Liver (tissue), 9 donors: ENCODE data around the gene CIDEB. TPM values are rescaled to one million over a fixed set of nuclear protein-coding genes. Genes with fewer than 3 reads are reported as not detected.

Experiments
- DNase-seq: peaks from one replicate; pipeline ENCODE4 v3.0.0-alpha.2; 2017; ENCODE audit warnings: low spot score
- H3K27ac ChIP-seq, 2 donors: one replicate each; pipeline ENCODE4 v1.7.0; 2013; ENCODE audit warnings: inconsistent platforms in 2 of 2, low read length in 2 of 2, control low read depth in 1 of 2, low read depth in 1 of 2, mild to moderate bottlenecking in 1 of 2
- H3K27me3 ChIP-seq, 4 donors: one replicate each; pipeline versions ENCODE4 v1.6.1 to v1.7.0; 2013; ENCODE audit warnings: low read length in 3 of 4, inconsistent platforms in 1 of 4, mild to moderate bottlenecking in 1 of 4, moderate library complexity in 1 of 4; ENCODE audit not compliant: control insufficient read depth in 4 of 4, insufficient read depth in 4 of 4
- H3K36me3 ChIP-seq, 4 donors: one replicate each; pipeline versions ENCODE4 v1.6.1 to v1.7.0; 2013; ENCODE audit warnings: low read length in 3 of 4, mild to moderate bottlenecking in 3 of 4, low read depth in 1 of 4, moderate library complexity in 1 of 4; ENCODE audit not compliant: control insufficient read depth in 4 of 4, insufficient read depth in 3 of 4
- H3K4me1 ChIP-seq, 4 donors: one replicate each; pipeline versions ENCODE4 v1.6.1 to v1.7.0; 2013; ENCODE audit warnings: low read length in 3 of 4, mild to moderate bottlenecking in 3 of 4, moderate library complexity in 1 of 4; ENCODE audit not compliant: control insufficient read depth in 4 of 4, insufficient read depth in 4 of 4
- H3K4me3 ChIP-seq, 3 donors: one replicate each; pipeline versions ENCODE4 v1.6.1 to v1.7.0; 2013; ENCODE audit warnings: low read length in 3 of 3, control low read depth in 1 of 3, low read depth in 1 of 3, mild to moderate bottlenecking in 1 of 3
- H3K9ac ChIP-seq, 2 donors: one replicate each; pipeline ENCODE4 v1.7.0; 2013; ENCODE audit warnings: low read length in 2 of 2, mild to moderate bottlenecking in 2 of 2, moderate library complexity in 2 of 2, control low read depth in 1 of 2, low read depth in 1 of 2
- H3K9me3 ChIP-seq, 4 donors: one replicate each; pipeline versions ENCODE4 v1.6.1 to v1.7.0; 2013; ENCODE audit warnings: low read length in 3 of 4; ENCODE audit not compliant: control insufficient read depth in 4 of 4
- ATF3 ChIP-seq: IDR thresholded peaks from 2 replicates; pipeline ENCODE4 v1.6.1; 2016; ENCODE audit warnings: antibody characterized with exemption
- CTCF ChIP-seq: fragments of 150-350 bp; IDR thresholded peaks from 2 replicates; pipeline ENCODE4 v1.5.1; 2017; ENCODE audit warnings: improper control_type of control experiment, low read depth, low read length; ENCODE audit not compliant: missing input control
- EGR1 ChIP-seq, 2 donors: IDR thresholded peaks; 2 replicates each; pipeline ENCODE4 v1.6.1; 2016 to 2018; ENCODE audit warnings: antibody characterized with exemption in 2 of 2, low read depth in 2 of 2
- FOXA1 ChIP-seq: IDR thresholded peaks from 2 replicates; pipeline ENCODE4 v1.6.1; 2016; ENCODE audit warnings: antibody characterized with exemption
- FOXA2 ChIP-seq: IDR thresholded peaks from 2 replicates; pipeline ENCODE4 v1.6.1; 2016; ENCODE audit warnings: antibody characterized with exemption
- GABPA ChIP-seq, 2 donors: IDR thresholded peaks in 1 of 2; conservative IDR thresholded peaks in 1 of 2; 2 replicates each; pipeline ENCODE4 v1.6.1; 2016; ENCODE audit warnings: antibody characterized with exemption in 2 of 2, mild to moderate bottlenecking in 1 of 2, moderate library complexity in 1 of 2
- HNF4G ChIP-seq: IDR thresholded peaks from 2 replicates; pipeline ENCODE4 v1.6.1; 2016; ENCODE audit warnings: antibody characterized with exemption
- NR2F2 ChIP-seq: IDR thresholded peaks from 2 replicates; pipeline ENCODE4 v1.6.1; 2016; ENCODE audit warnings: antibody characterized with exemption
- RAD21 ChIP-seq, 2 donors: IDR thresholded peaks; 2 replicates each; pipeline ENCODE4 v1.6.1; 2016; ENCODE audit warnings: antibody characterized with exemption in 2 of 2, mild to moderate bottlenecking in 2 of 2
- RXRA ChIP-seq, 2 donors: IDR thresholded peaks; 2 replicates each; pipeline ENCODE4 v1.6.1; 2017 to 2018; ENCODE audit warnings: antibody characterized with exemption in 2 of 2, mild to moderate bottlenecking in 1 of 2
- TAF1 ChIP-seq: conservative IDR thresholded peaks from 2 replicates; pipeline ENCODE4 v1.6.1; 2016; ENCODE audit warnings: antibody characterized with exemption, mild to moderate bottlenecking
- ZBTB33 ChIP-seq: IDR thresholded peaks from 2 replicates; pipeline ENCODE4 v1.6.1; 2016; ENCODE audit warnings: antibody characterized with exemption
- WGBS: extraction: QIAGEN DNeasy Blood & Tissue Kit; methylation state at CpG from one replicate; pipeline ENCODE4 v1.1.7; 2013; 5-methylcytosine and 5-hydroxymethylcytosine counted together
- polyA plus RNA-seq, 2 donors: library from polyadenylated mRNA; stranded (reverse) in 1 of 2; unstranded in 1 of 2; fragments of 200-250 nt in 1 of 2; fragments of >200 nt in 1 of 2; fragmentation: Nextera tagmentation in 1 of 2; extraction: Ambion mirVana in 1 of 2; gene quantifications; one replicate each; pipeline versions ENCODE4 v1.2.1 to v1.2.3, GENCODE V29; 2013 to 2015
- total RNA-seq, 2 donors: library from RNA; depleted of rRNA; stranded (reverse); fragments of >200 nt; gene quantifications; one replicate each; pipeline ENCODE4 v1.2.3, GENCODE V29; 2014
- donor health status: healthy.
- donor health status: healthy.
- donor health status: healthy.
- donor health status: healthy.
- donor health status: healthy.

The CIDEB gene
- total and polyA plus RNA-seq, 4 donors, result 32.1 to 312 (median 159) TPM

- no peak overlapping the region for H3K4me3 ChIP-seq
- H3K27me3 ChIP-seq, result no peaks in the 10 kb centered on the region
- DNase-seq, result no peak
- H3K4me1 ChIP-seq, result peaks cover 1 to 19% (median 7%) of the 10 kb centered on the region in 4 donors
- peaks cover 0 to 2% (median under 1%) of the 10 kb centered on the region in 4 donors for H3K36me3 ChIP-seq
- H3K9me3 ChIP-seq, result no peaks in the 10 kb centered on the region
- 85% methylated on average over 3 of the region's 3 CpGs for WGBS
- H3K27ac ChIP-seq, result no peak overlapping the region
- H3K9ac ChIP-seq, result no peak overlapping the region
- TF ChIP-seq ZBTB33 (no peak), NR2F2 (no peak), GABPA (IDR thresholded peaks at IDR 0.05 in 1 of 2, conservative IDR thresholded peaks at IDR 0.05 in 1 of 2) (no peak), FOXA2 (no peak)
Observed at GRCh38 chr14:24274101-24274543, 33.7 kb downstream of the CIDEB start.

- no peak for DNase-seq
- TF ChIP-seq RAD21 (IDR thresholded peaks at IDR 0.05) (peak in 1 of 2 donors; percentile 37), TAF1 (no peak), RXRA (IDR thresholded peaks at IDR 0.05) (peak; percentile 23 to 53), ATF3 (no peak), EGR1 (IDR thresholded peaks at IDR 0.05; ENCODE audit: low read depth in 2 of 2) (no peak), FOXA1 (no peak), CTCF (peak; percentile 8)
- H3K9ac ChIP-seq, result no peak overlapping the region
- H3K4me1 ChIP-seq, result peaks cover 1 to 19% (median 5%) of the 10 kb centered on the region in 4 donors
- H3K27me3 ChIP-seq, result no peaks in the 10 kb centered on the region
- H3K27ac ChIP-seq, result no peak overlapping the region
- 45% methylated on average over 3 of the region's 3 CpGs for WGBS
- H3K4me3 ChIP-seq, result no peak overlapping the region
- peaks cover 0 to 8% (median 2%) of the 10 kb centered on the region in 4 donors for H3K36me3 ChIP-seq
- no peaks in the 10 kb centered on the region for H3K9me3 ChIP-seq
Observed at GRCh38 chr14:24273422-24273998, 34.3 kb downstream of the CIDEB start.

GRCh38 chr14:24272467-24272866 is 35.3 kb downstream of the CIDEB start:
- Histone ChIP-seq H3K27ac (peak overlapping the region in 1 of 2 donors; percentile 96), H3K36me3 (peaks cover 0 to 16% (median 5%) of the 10 kb centered on the region in 4 donors), H3K4me1 (peaks cover 1 to 19% (median 5%) of the 10 kb centered on the region in 4 donors), H3K27me3 (no peaks in the 10 kb centered on the region), H3K9ac (no peak overlapping the region), H3K9me3 (no peaks in the 10 kb centered on the region), H3K4me3 (no peak overlapping the region)
- WGBS, result 91% methylated on average over 2 of the region's 2 CpGs
- TF ChIP-seq RAD21 (IDR thresholded peaks at IDR 0.05) (no peak), TAF1 (no peak), EGR1 (IDR thresholded peaks at IDR 0.05; ENCODE audit: low read depth in 2 of 2) (no peak), NR2F2 (no peak), GABPA (IDR thresholded peaks at IDR 0.05 in 1 of 2, conservative IDR thresholded peaks at IDR 0.05 in 1 of 2) (no peak), HNF4G (no peak)
- DNase-seq, result no peak
